Activated naive CD4-positive, alpha-beta T cell treated with anti-CD3 and anti-CD28 coated beads, Interleukin-2, amount 50 U/mL, for 72 hours (primary cell): ENCODE measurements around the gene KIF6. TPM values are rescaled to one million over a fixed set of nuclear protein-coding genes. Genes with fewer than 3 reads are reported as not detected.

ENCODE experiments used
- ATAC-seq, 2 donors: fragments of 150-1000 bp; cut with Tn5 transposase; 2 replicates each; pipeline ENCODE4 v1.10.0; 2021; ENCODE audit warnings: mild to moderate bottlenecking in 2 of 2, moderate library complexity in 2 of 2
- DNase-seq, 2 donors: peaks; one replicate each; pipeline ENCODE4 v3.0.0; 2021 to 2022; ENCODE audit warnings: low spot score in 2 of 2
- H3K27ac Mint-ChIP-seq, 2 donors: one replicate each; pipeline ENCODE4 v1.8.0; 2022; ENCODE audit warnings: mild to moderate bottlenecking in 2 of 2, mixed read lengths in 2 of 2
- H3K36me3 Mint-ChIP-seq, 2 donors: one replicate each; pipeline ENCODE4 v1.8.0; 2022; ENCODE audit warnings: mixed read lengths in 2 of 2
- H3K9me3 Mint-ChIP-seq, 2 donors: one replicate each; pipeline ENCODE4 v1.8.0; 2022; ENCODE audit warnings: mixed read lengths in 2 of 2
- total RNA-seq, 2 donors: library from RNA; stranded (reverse); gene quantifications; one replicate each; pipeline ENCODE4 v1.2.3, GENCODE V29; 2022

Gene KIF6
- total RNA-seq, 2 donors from 2014 or later, result 0.16 to 0.29 TPM

DNA sequence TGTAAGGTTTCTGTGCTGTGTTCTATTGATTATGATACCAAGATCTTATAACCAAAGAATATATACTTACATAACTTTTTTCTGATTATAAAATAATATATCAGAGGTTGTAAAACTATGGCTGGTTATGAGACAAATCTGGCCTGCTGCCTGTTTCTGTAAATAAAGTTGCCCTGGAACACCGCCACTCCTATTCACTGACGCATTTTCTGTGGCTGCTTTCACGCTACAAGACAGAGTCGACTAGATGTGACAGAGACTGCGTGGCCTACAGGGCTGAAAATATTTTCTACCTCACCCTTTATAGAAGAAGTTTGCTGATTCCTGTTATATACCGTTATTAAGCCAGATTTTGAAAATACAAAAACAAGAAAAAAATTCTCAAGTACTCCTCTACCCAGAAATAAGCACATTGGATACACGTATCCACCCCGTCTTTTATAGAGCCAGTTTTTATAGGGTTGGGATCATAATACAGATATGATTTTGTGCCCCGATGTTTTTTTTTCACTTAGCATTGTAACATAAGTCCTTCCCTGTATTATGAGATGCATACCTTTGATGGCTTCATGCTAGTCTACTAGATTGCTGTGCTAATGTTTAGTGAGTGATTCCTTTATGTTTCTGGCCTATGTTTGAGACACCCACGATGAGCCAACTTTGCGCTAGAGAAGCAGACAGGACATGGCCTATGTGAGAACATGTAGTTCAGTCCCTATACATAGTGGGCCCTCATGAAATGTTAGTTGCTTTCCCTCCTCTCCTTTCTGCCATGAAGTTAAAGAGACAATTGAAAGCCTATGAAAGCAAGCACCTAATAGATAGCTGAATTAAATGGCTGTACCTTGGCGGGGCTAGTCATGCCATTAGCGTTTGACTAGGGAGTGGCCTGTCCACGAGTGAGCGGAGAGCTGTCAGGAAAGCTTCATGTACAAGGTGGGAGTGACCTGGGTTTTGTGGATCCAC lies 304.6 kb downstream of the KIF6 start:
- ATAC-seq (no peak), DNase-seq (no peak)

DNA sequence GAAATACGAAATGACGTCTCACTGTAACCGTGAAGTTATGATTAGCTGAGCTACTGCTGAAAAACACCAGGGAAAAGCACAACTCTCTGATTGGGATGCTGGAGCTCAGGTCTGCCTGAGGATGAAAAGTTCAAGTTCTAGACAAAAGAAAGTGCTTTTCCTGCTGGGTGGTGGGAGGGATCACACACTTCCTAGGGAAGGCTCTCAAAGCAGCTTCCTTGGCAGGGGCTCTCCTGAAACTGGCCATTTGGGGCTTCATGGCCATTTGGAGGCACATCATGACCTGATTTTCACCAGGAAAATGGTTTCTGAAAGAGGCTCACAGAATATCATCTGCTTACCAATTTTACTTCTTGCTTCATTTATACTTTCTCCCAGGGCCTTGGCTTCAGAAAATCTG lies 305.6 kb downstream of the KIF6 start:
- Mint-ChIP-seq H3K27ac (no peak overlapping the region), H3K36me3 (no peaks in the 10 kb centered on the region), H3K9me3 (no peaks in the 10 kb centered on the region)
- ATAC-seq (no peak), DNase-seq (no peak)

More for the DNA sequence above, 304.6 kb downstream of the KIF6 start:
- H3K36me3 Mint-ChIP-seq, result no peaks in the 10 kb centered on the region
- H3K9me3 Mint-ChIP-seq, result no peaks in the 10 kb centered on the region
- H3K27ac Mint-ChIP-seq, result no peak overlapping the region

DNA sequence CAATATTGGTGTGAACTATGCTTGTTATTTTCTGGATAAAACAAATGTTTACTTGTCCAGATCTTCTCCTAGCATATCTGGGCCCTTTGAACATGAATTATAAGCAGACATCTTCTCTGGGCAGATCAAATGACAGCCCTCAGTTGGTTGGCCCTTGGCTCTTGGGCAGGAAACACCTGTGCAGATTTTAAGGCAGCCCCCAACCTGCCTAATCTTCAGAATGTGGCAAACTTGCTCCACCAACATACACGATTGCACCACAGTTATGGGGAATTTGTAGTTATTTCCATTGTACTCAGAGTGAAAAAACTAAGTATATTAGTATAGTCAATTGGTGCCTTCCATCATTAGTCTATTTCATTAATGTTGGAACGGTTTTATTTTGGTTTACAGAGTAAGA lies 307.8 kb downstream of the KIF6 start:
- ATAC-seq, result no peak
- DNase-seq, result no peak
- no peaks in the 10 kb centered on the region for H3K36me3 Mint-ChIP-seq
- no peaks in the 10 kb centered on the region for H3K9me3 Mint-ChIP-seq
- no peak overlapping the region for H3K27ac Mint-ChIP-seq

DNA sequence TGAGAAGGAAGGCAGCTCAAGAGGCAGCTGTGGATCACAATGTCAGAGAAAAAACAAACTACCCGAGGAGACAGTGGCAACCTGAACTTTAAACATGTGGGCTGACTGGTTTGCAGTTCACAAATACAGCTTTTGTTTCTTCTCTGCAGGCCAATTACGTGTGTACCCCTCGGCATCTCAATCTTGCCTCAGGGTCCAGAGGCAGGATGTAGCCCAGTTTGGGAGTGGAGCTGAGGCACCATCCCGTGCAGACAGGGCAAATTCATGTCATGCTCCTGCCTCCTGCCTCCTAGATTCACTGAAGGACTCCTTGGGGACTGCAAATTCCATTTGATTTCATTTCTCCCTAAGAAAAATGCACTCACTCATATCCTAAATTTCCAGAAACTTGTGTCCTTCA lies 308.5 kb downstream of the KIF6 start:
- H3K27ac Mint-ChIP-seq, result no peak overlapping the region
- ATAC-seq, result no peak
- H3K36me3 Mint-ChIP-seq, result no peaks in the 10 kb centered on the region
- no peak for DNase-seq
- H3K9me3 Mint-ChIP-seq, result no peaks in the 10 kb centered on the region

DNA sequence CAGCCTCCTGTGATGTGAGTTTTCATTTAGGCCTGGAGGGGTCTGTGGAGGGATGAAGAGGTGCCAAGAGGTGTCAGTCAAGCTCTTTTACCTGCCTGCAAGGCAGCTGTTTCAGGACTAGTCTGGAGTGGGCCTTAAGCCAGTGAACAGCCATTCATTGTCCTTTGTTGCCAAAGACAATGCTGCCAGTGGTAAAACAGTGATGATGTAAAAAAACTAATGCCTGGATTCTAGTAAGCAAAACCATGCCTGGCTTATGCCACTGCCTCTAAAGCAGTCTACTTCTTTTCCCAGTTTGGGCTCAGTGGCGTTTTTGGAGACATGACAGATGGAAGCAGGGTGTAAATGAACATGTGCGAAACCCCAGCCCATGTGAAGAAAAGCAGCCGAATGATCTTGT lies 309.2 kb downstream of the KIF6 start:
- no peak for DNase-seq
- no peak for ATAC-seq
- no peaks in the 10 kb centered on the region for H3K9me3 Mint-ChIP-seq
- H3K36me3 Mint-ChIP-seq, result no peaks in the 10 kb centered on the region
- H3K27ac Mint-ChIP-seq, result no peak overlapping the region

DNA sequence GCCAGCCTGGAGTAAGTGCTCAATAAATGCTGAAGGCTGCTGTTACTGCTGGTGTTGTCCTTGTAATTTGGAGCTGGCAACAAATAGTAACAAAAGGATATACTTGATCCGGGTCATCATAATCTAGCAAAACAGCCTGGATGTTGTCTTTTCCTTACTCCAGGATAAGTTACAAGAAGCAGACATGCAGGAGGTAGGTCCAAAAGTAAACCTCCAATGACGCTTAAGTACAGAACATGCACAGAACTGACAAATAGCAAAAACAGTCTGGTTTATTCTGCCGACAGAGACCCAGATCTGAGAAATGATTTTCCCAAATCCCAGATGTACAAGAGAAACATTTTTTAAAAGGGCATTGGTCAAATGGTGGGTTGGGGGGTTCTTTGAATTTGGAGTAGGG lies 309.7 kb downstream of the KIF6 start:
- ATAC-seq (no peak), DNase-seq (no peak)
- Mint-ChIP-seq H3K27ac (no peak overlapping the region), H3K9me3 (no peaks in the 10 kb centered on the region), H3K36me3 (no peaks in the 10 kb centered on the region)

DNA sequence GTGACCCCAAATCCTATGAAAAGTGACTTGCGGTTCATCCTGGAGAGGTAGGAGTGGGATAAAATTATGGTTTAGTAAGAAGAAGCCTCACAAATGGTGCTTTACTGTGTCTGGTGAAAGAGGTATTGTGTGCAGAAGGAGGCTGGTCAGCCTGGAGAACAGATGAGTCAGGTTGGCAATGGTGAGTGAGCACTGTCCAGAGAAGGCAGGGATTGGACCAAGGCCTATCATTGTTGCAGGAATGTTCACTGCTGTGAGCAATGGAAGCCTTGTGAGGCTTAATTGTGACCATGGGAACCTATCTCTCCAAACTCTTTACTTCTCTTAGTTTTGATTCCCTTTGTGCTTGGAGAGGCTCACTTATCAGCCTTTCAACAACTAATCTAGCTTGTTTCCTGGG lies 313.7 kb downstream of the KIF6 start:
- no peak overlapping the region for H3K27ac Mint-ChIP-seq
- ATAC-seq (no peak), DNase-seq (no peak)
- H3K9me3 Mint-ChIP-seq, result no peaks in the 10 kb centered on the region
- no peaks in the 10 kb centered on the region for H3K36me3 Mint-ChIP-seq

DNA sequence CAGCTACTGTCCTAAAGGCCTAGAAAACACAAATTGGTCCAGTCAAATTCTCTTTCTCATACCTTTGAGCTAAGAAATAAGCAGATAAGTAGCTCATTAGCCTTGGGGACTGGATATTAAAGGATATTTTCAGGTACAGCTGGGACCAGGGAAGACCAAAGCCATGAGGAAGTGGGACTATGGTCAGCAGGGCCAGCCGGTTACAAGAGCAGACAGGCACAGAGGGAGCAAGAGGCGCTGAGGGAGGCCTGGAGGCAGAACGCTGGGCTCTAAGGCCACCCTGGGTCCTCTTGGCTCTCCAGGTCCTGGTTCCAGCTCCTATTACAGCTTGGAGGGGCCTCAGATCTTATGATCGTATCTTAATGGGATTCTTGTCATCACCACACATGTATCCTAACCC lies 314.2 kb downstream of the KIF6 start:
- no peak overlapping the region for H3K27ac Mint-ChIP-seq
- no peak for DNase-seq
- ATAC-seq, result no peak
- H3K9me3 Mint-ChIP-seq, result no peaks in the 10 kb centered on the region
- no peaks in the 10 kb centered on the region for H3K36me3 Mint-ChIP-seq

DNA sequence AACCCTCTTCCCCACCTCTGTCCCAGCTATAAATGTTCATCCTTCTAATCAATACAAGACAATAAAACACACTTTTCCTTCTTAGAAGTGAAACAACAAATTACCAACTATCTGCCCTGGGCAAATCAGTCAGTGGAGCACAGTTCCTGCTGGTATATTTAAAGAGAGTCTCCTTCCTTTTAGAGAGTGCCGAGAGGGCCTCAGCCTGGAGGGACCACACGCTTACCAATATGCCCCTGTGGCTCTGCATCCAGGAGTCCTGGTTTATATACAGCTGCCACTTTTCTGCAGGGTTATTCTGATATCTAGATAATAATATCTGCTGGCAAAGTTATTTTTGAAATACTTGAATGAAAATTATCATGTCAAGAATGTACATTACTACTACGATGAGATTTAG lies 315.3 kb downstream of the KIF6 start:
- no peak for DNase-seq
- no peak for ATAC-seq
- Mint-ChIP-seq H3K36me3 (no peaks in the 10 kb centered on the region), H3K27ac (no peak overlapping the region), H3K9me3 (no peaks in the 10 kb centered on the region)

DNA sequence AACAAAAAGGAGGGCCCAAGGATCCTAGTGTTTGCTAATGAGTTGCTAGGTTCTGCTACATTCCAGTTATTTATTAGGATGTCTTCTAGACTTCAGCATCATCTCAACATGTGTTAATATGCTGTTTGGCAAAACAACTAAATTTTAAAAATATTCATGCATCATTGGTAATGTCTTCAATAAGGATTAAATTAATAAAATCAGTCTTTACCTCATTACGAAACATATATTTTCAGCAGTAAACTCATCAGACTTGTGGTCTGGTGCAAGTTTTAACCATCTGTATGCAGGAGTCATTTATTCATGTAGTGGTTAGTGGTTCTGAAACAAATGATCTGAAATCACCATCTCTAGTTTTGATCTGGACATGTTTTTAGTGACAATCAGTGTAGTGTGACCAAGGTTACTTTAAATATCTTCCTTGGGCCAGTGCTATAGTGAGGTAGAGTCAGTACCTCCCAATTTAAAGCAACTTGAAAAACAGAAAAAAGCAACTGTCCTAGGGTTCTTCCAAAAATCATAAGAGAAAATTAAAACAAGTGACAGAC lies 317.7 kb downstream of the KIF6 start:
- H3K9me3 Mint-ChIP-seq, result no peaks in the 10 kb centered on the region
- H3K27ac Mint-ChIP-seq, result no peak overlapping the region
- DNase-seq (no peak), ATAC-seq (no peak)
- H3K36me3 Mint-ChIP-seq, result no peaks in the 10 kb centered on the region

DNA sequence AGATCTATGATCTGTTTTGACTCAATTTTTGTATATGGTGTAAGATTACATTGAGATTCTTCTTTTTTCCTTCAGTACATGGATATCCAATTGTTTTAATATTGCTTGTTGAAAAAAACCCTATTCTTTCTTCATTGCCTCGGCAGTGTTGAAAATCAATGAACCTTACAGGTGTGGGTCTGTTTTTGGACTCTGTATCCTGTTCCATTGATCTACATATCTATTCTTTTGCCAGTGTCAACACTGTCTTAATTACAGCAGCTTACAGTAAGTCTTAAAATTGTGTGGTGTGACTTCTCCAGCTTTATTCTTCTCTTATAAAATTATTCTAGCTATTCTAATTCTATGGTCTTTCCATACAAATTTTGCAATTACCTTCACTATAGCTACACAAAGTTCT lies 320.9 kb downstream of the KIF6 start:
- peaks cover 0 to 3% of the 10 kb centered on the region in 2 donors for H3K9me3 Mint-ChIP-seq
- ATAC-seq (no peak), DNase-seq (no peak)
- H3K36me3 Mint-ChIP-seq, result no peaks in the 10 kb centered on the region
- H3K27ac Mint-ChIP-seq, result no peak overlapping the region

DNA sequence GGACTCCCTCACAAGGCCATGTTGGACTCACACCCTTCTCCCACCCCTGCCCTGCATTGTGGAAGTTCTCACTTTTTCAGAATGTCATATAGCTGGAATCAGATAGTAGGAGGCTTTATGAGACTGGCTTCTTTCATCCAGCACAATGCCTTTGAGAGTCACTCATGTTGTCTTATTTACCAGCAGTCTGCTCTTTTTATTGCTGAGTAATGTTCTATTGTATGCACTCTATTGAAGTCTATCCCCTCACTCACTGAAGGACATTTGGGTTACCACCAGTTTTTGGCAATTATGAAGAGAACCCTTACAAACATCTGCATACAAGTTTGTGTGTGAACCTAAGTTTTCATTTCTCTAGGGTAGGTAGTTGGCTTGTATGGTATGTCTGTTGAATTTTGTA lies 321.9 kb downstream of the KIF6 start:
- DNase-seq (no peak), ATAC-seq (no peak)
- H3K27ac Mint-ChIP-seq, result no peak overlapping the region

DNA sequence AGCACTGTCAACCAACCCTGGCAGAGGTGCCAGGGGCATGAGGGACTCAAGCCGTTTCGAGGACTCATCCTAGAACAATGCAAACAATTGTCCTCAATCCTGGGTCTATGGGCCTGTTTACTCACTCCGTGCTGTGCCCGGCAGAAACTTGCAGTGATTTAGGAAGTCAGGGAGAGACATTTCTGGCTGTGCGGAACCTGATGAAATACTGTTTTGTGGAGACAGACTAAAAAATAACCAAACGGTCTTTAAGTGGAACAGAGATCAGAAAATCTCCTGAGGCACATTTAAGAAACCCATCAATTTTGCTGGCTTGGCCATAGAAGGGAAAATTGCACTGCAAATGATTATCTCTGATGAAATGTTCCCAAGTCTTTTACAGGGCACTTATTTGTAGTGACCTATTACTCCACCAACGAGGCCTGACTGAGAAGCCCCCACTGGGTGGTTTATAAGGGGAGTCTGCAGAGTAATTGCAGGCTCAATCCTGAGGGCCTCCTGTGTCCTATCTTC lies 322.9 kb downstream of the KIF6 start:
- ATAC-seq (no peak), DNase-seq (no peak)
- Mint-ChIP-seq H3K36me3 (no peaks in the 10 kb centered on the region), H3K27ac (no peak overlapping the region), H3K9me3 (peaks cover 0 to 3% of the 10 kb centered on the region in 2 donors)

More for the DNA sequence above, 321.9 kb downstream of the KIF6 start:
- peaks cover 0 to 3% of the 10 kb centered on the region in 2 donors for H3K9me3 Mint-ChIP-seq
- H3K36me3 Mint-ChIP-seq, result no peaks in the 10 kb centered on the region

DNA sequence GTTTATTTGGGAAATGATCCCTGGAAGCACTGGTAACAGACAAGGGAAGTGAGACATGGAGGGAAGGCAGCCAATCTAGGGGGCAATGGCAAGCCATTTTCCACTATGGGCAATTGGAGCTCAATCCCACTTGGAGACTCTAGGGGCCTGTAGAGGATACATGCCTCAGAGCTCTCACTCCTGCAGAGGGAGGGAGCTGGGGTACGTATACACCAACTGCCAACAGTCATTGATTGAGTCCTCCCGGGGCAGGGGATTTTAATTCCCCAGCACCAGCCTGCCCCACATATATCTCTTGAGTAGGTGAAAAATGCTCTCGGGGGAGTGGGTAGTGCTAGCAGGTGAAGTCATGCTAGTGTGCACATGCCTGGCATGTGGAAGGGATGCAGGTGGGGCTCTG lies 323.8 kb downstream of the KIF6 start:
- Mint-ChIP-seq H3K9me3 (peaks cover 0 to 3% of the 10 kb centered on the region in 2 donors), H3K36me3 (no peaks in the 10 kb centered on the region), H3K27ac (no peak overlapping the region)
- ATAC-seq, result no peak
- no peak for DNase-seq

DNA sequence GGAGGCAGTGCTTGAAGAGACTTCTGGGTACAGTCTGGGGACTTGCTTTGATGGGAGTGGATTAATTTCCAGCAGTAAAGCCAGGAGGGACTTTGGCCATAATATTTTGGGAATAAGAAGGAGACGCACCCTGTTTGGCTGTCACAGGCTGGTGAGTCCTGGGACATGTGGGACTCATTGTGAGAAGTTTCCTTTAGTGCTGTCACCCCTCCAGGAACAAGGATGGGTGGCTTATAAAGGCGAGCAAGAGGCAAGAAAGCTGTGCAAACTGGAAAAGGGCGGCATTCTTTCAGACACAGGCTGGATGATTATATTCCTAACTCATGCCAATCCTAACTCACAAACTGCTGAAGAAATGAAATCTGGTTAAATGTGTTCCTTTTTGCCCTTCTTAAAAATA lies 325.2 kb downstream of the KIF6 start:
- no peaks in the 10 kb centered on the region for H3K36me3 Mint-ChIP-seq
- peaks cover 0 to 3% of the 10 kb centered on the region in 2 donors for H3K9me3 Mint-ChIP-seq
- DNase-seq, result no peak
- no peak for ATAC-seq
- H3K27ac Mint-ChIP-seq, result no peak overlapping the region

DNA sequence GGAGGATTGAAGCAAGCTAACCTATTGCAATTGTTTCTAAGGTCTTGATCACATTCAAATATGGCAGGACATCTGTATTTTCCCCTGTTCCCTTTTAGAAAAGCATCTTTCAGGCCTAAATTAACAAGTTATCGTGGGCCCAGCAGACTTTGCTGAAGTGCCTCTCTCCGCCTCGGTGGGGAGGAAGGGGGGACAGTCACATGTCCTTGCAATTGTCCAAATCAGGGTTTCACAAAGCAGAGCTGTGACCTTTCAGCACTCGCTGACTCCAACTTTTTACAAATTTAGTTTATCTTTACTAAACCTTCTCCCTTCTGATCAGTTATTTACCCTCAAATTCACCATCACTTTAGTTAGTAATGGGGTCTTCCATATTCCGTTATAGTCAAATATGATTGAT lies 328.4 kb downstream of the KIF6 start:
- ATAC-seq, result no peak
- Mint-ChIP-seq H3K9me3 (peaks cover 0 to 3% of the 10 kb centered on the region in 2 donors), H3K27ac (no peak overlapping the region), H3K36me3 (no peaks in the 10 kb centered on the region)
- DNase-seq, result no peak

DNA sequence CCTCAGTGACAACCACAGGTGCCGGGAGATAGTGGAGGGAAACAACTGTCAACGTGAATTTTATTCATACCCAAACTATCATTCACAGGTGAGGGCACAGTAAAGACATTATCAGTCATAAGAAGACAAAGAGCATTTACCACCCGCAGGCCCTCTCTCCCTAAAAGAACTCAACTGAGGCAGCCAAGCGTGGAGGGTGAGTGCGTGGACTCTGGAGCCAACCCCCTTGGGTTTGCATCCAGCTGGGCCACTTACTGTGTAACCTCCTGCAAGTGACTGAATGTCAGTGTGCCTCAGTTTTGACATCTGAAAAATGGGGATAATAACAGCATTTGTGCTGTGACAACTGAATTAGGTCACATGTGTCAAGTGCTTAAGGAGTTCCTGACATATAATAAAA lies 332.1 kb downstream of the KIF6 start:
- ATAC-seq (no peak), DNase-seq (no peak)
- no peaks in the 10 kb centered on the region for H3K9me3 Mint-ChIP-seq
- no peaks in the 10 kb centered on the region for H3K36me3 Mint-ChIP-seq
- no peak overlapping the region for H3K27ac Mint-ChIP-seq

DNA sequence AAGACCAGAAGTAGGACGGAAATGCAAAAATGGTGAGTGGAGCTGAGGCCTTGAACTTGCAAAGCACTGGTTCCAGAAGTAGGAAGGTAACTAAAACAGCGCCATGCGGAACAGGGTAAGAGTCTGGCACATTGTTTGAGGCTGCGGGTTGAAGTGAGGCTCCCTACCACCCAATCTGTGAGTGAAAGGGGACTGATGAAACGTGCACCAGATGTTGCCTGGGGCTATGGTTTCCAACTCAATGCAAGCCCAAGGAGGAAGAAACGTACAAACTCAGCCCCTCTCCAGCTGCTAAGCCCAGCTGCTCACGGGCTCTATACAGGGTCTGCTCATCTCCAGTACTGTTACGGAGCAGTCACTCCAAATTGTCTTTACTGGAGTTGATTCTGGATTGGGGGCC lies 334.0 kb downstream of the KIF6 start:
- Mint-ChIP-seq H3K27ac (no peak overlapping the region), H3K36me3 (no peaks in the 10 kb centered on the region), H3K9me3 (no peaks in the 10 kb centered on the region)
- no peak for ATAC-seq
- DNase-seq, result no peak
